HepG2 (cell line): Measurements from ENCODE around the gene MARCHF2. TPM values are rescaled to one million over a fixed set of nuclear protein-coding genes. Genes with fewer than 3 reads are reported as not detected.

Experiments used
- AGO1 ChIP-seq: fragments of 200-400 bp; formaldehyde crosslinking; IDR thresholded peaks from 2 replicates; pipeline ENCODE4 v1.6.1; 2017; ENCODE audit warnings: mild to moderate bottlenecking, low read depth, low read length, moderate library complexity; ENCODE audit not compliant: poor library complexity, severe bottlenecking
- ATF7-NPFF ChIP-seq: sonication (generic); formaldehyde crosslinking; IDR thresholded peaks from 2 replicates; pipeline ENCODE4 v1.8.1; 2023; ENCODE audit warnings: mild to moderate bottlenecking, low read depth, missing genetic modification reagents, moderate library complexity
- CENPT ChIP-seq: sonication (generic); formaldehyde crosslinking; IDR thresholded peaks from 2 replicates; pipeline ENCODE4 v1.8.0; 2022; ENCODE audit warnings: low read depth, mild to moderate bottlenecking, moderate library complexity, missing genetic modification reagents
- CHD4 ChIP-seq: fragments of 200-600 bp; sonication (generic); IDR thresholded peaks from 2 replicates; pipeline ENCODE4 v1.7.0; 2017; ENCODE audit warnings: mild to moderate bottlenecking, low read length, borderline replicate concordance
- MIXL1 ChIP-seq: IDR thresholded peaks from 2 replicates; pipeline ENCODE4 v1.6.1; 2016
- NFKBIZ ChIP-seq: IDR thresholded peaks from 2 replicates; pipeline ENCODE4 v1.6.1; 2018; ENCODE audit warnings: missing genetic modification reagents, missing compliant biosample characterization
- PAWR ChIP-seq: sonication (generic); formaldehyde crosslinking; IDR thresholded peaks from 2 replicates; pipeline ENCODE4 v1.4.0; 2020; ENCODE audit warnings: missing genetic modification reagents, mild to moderate bottlenecking, borderline replicate concordance
- SP4 ChIP-seq: sonication (generic); formaldehyde crosslinking; IDR thresholded peaks from 2 replicates; pipeline ENCODE4 v1.8.1; 2023; ENCODE audit warnings: mild to moderate bottlenecking, missing genetic modification reagents
- TSC22D2 ChIP-seq: sonication (generic); formaldehyde crosslinking; IDR thresholded peaks from 2 replicates; pipeline ENCODE4 v1.5.1; 2020; ENCODE audit warnings: missing genetic modification reagents, mild to moderate bottlenecking, borderline replicate concordance
- ZNF317 ChIP-seq: sonication (generic); formaldehyde crosslinking; IDR thresholded peaks from 2 replicates; pipeline ENCODE4 v1.5.0; 2020; ENCODE audit warnings: mild to moderate bottlenecking, missing genetic modification reagents
- ZNF343 ChIP-seq: sonication (generic); formaldehyde crosslinking; IDR thresholded peaks from 2 replicates; pipeline ENCODE4 v1.4.0; 2020; ENCODE audit warnings: mild to moderate bottlenecking, missing genetic modification reagents
- ZNF782 ChIP-seq: sonication (generic); formaldehyde crosslinking; IDR thresholded peaks from 2 replicates; pipeline ENCODE4 v1.4.0; 2020; ENCODE audit warnings: missing genetic modification reagents, mild to moderate bottlenecking, borderline replicate concordance
- ZNF83 ChIP-seq: sonication (generic); formaldehyde crosslinking; IDR thresholded peaks from 2 replicates; pipeline ENCODE4 v1.4.0; 2020; ENCODE audit warnings: missing genetic modification reagents, mild to moderate bottlenecking, borderline replicate concordance
- polyA plus RNA-seq, 8 experiments: library from polyadenylated mRNA; depleted of rRNA in 3 of 8; stranded (reverse) in 7 of 8; unstranded in 1 of 8; fragments of >200 nt; fragmentation: Illumina TruSeq in 4 of 8; extraction: Trizol in 4 of 8; gene quantifications; 2 replicates each; pipeline versions ENCODE4 v1.2.1 to v1.2.3, GENCODE V29; 2011 to 2016; ENCODE audit warnings: low read depth in 4 of 8, missing spikeins in 1 of 8, mixed read lengths in 1 of 8; ENCODE audit not compliant: insufficient read depth in 1 of 8
- total RNA-seq, 5 experiments: library from RNA; depleted of rRNA; stranded (reverse); fragments of >200 nt; fragmentation: Illumina TruSeq; extraction: Trizol; gene quantifications; 2 replicates each; pipeline ENCODE4 v1.2.3, GENCODE V29; 2016; ENCODE audit warnings: low read depth in 1 of 5
- TF ChIP-seq, protein P1 (sequence below): sonication (generic); formaldehyde crosslinking; IDR thresholded peaks from 2 replicates; pipeline ENCODE4 v1.4.0; 2020; ENCODE audit warnings: missing genetic modification reagents
- TF ChIP-seq, protein P2 (sequence below): sonication (generic); formaldehyde crosslinking; IDR thresholded peaks from 2 replicates; pipeline ENCODE4 v1.5.1; 2020; ENCODE audit warnings: missing genetic modification reagents, mild to moderate bottlenecking, borderline replicate concordance
- TF ChIP-seq, protein P3 (sequence below): IDR thresholded peaks from 2 replicates; pipeline ENCODE4 v1.6.1; 2016; ENCODE audit warnings: missing compliant biosample characterization, missing genetic modification reagents, borderline replicate concordance

Gene MARCHF2
- total and polyA plus RNA-seq, 2 of the 13 experiments (the other 11 are each of a cell fraction or from before 2014, with no cell fraction given), result 12.7 to 13.0 TPM

- TF ChIP-seq, protein P1, sequence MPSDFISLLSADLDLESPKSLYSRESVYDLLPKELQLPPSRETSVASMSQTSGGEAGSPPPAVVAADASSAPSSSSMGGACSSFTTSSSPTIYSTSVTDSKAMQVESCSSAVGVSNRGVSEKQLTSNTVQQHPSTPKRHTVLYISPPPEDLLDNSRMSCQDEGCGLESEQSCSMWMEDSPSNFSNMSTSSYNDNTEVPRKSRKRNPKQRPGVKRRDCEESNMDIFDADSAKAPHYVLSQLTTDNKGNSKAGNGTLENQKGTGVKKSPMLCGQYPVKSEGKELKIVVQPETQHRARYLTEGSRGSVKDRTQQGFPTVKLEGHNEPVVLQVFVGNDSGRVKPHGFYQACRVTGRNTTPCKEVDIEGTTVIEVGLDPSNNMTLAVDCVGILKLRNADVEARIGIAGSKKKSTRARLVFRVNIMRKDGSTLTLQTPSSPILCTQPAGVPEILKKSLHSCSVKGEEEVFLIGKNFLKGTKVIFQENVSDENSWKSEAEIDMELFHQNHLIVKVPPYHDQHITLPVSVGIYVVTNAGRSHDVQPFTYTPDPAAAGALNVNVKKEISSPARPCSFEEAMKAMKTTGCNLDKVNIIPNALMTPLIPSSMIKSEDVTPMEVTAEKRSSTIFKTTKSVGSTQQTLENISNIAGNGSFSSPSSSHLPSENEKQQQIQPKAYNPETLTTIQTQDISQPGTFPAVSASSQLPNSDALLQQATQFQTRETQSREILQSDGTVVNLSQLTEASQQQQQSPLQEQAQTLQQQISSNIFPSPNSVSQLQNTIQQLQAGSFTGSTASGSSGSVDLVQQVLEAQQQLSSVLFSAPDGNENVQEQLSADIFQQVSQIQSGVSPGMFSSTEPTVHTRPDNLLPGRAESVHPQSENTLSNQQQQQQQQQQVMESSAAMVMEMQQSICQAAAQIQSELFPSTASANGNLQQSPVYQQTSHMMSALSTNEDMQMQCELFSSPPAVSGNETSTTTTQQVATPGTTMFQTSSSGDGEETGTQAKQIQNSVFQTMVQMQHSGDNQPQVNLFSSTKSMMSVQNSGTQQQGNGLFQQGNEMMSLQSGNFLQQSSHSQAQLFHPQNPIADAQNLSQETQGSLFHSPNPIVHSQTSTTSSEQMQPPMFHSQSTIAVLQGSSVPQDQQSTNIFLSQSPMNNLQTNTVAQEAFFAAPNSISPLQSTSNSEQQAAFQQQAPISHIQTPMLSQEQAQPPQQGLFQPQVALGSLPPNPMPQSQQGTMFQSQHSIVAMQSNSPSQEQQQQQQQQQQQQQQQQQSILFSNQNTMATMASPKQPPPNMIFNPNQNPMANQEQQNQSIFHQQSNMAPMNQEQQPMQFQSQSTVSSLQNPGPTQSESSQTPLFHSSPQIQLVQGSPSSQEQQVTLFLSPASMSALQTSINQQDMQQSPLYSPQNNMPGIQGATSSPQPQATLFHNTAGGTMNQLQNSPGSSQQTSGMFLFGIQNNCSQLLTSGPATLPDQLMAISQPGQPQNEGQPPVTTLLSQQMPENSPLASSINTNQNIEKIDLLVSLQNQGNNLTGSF, result no peak
- TF ChIP-seq ZNF782 (CRISPR knock-in tag), result 0 out of 2 replicates have a peak, but pooled peaks have one; percentile 65
- TF ChIP-seq ATF7-NPFF (CRISPR knock-in tag), result 0 out of 2 replicates have a peak, but pooled peaks have one; percentile 21
- no peak for TF ChIP-seq CHD4
- TF ChIP-seq, protein P2, sequence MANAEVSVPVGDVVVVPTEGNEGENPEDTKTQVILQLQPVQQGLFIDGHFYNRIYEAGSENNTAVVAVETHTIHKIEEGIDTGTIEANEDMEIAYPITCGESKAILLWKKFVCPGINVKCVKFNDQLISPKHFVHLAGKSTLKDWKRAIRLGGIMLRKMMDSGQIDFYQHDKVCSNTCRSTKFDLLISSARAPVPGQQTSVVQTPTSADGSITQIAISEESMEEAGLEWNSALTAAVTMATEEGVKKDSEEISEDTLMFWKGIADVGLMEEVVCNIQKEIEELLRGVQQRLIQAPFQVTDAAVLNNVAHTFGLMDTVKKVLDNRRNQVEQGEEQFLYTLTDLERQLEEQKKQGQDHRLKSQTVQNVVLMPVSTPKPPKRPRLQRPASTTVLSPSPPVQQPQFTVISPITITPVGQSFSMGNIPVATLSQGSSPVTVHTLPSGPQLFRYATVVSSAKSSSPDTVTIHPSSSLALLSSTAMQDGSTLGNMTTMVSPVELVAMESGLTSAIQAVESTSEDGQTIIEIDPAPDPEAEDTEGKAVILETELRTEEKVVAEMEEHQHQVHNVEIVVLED (CRISPR knock-in tag), result no peak
- TF ChIP-seq, protein P3, sequence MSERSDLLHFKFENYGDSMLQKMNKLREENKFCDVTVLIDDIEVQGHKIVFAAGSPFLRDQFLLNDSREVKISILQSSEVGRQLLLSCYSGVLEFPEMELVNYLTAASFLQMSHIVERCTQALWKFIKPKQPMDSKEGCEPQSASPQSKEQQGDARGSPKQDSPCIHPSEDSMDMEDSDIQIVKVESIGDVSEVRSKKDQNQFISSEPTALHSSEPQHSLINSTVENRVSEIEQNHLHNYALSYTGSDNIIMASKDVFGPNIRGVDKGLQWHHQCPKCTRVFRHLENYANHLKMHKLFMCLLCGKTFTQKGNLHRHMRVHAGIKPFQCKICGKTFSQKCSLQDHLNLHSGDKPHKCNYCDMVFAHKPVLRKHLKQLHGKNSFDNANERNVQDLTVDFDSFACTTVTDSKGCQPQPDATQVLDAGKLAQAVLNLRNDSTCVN, result no peak
- 0 out of 2 replicates have a peak, but pooled peaks have one; percentile 40 for TF ChIP-seq PAWR (CRISPR knock-in tag)
- TF ChIP-seq AGO1, result peak; percentile 79
- peak; percentile 58; the same call in 1 of the 2 replicates for TF ChIP-seq SP4
- TF ChIP-seq ZNF343, result 0 out of 2 replicates have a peak, but pooled peaks have one; percentile 40
- TF ChIP-seq ZNF317 (CRISPR knock-in tag), result no peak
- peak; percentile 44; the same call in 1 of the 2 replicates for TF ChIP-seq TSC22D2 (CRISPR knock-in tag)
- peak; percentile 53; the same call in 1 of the 2 replicates for TF ChIP-seq ZNF83 (CRISPR knock-in tag)
- TF ChIP-seq NFKBIZ (CRISPR knock-in tag), result no peak
- no peak for TF ChIP-seq CENPT (CRISPR knock-in tag)
- no peak for TF ChIP-seq MIXL1
Measured at GRCh38 chr19:8363803-8364771, 49.0 kb upstream of the MARCHF2 start, which contains the start of gene ANGPTL4 (continued).
